ENCODE measurements around the gene SMG6.

DNA sequence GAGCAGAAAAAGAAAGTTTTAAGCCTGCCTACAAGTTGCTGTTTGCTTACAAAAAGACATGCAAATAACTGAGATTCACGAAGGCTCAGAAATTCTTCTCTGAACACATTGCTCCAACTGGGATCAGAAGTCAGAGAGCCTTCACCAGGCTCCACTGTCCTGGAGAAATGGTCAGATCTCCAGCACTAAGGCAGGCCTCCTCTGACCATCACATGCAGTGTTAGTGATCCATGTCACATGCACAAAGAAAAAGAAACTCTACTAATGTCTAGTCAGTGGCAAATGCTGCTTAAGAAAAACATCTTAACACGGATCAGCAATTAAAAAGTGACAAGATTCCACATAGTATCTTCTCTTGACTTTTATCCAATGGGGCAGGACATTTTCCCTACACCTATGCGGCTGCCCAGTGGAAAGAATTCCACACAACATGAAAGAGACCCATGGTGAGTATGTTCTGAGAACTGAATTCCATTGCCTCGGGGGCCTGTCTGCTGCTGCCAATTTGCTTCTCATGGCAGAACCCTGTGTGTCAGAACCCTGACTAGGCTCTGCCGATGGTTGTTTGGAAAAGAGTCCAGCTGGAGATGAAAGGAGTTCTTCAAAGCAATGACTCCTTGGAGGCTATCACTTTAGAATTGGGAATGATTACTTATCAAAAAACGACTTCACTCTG, 152.1 kb downstream of the SMG6 start:
- TF ChIP-seq POLR2AphosphoS5 (IDR thresholded peaks at IDR 0.05) (no peak), POLR2A (IDR thresholded peaks at IDR 0.05) (no peak)
